GOT3 (cell line): Measurements from ENCODE around the gene SESN3.
"Not testable (repeated sequence)": the region's sequence is repeated elsewhere in the genome, so short reads cannot be mapped to it uniquely, and the experiment has no call there.

Experiments used
- DNase-seq: peaks from one replicate; lab custom pipeline; 2025; ENCODE audit warnings: mixed read lengths; lab: John Stamatoyannopoulos, UW

SESN3 gene

GRCh38 chr11:95231127-95231880 is at the start of gene SESN3:
SESN3 (minus strand) TSS chr11:95231202; CDS start chr11:95230860, 342 bp downstream.
- peak; percentile 79 for DNase-seq

GRCh38 chr11:95279921-95280868 is 49.2 kb upstream of the SESN3 start:
- DNase-seq: no peak

GRCh38 chr11:95277868-95278267 is 46.9 kb upstream of the SESN3 start:
- no peak for DNase-seq

GRCh38 chr11:95276139-95276538 is 45.1 kb upstream of the SESN3 start:
- DNase-seq: no peak

- DNase-seq: not testable (repeated sequence)
These were observed 42.6 kb upstream of the SESN3 start for GRCh38 chr11:95273618-95274017.

GRCh38 chr11:95269036-95269819 is 38.2 kb upstream of the SESN3 start:
- no peak for DNase-seq

GRCh38 chr11:95268391-95268790 is 37.4 kb upstream of the SESN3 start:
- DNase-seq: no peak

GRCh38 chr11:95267601-95268213 is 36.7 kb upstream of the SESN3 start:
- DNase-seq: no peak

- DNase-seq: no peak
These were observed 35.9 kb upstream of the SESN3 start for GRCh38 chr11:95266751-95267374.

GRCh38 chr11:95264881-95265280 is 33.9 kb upstream of the SESN3 start:
- DNase-seq: no peak

GRCh38 chr11:95262994-95263765 is 32.2 kb upstream of the SESN3 start:
- DNase-seq: no peak

- DNase-seq: no peak
These were observed 26.5 kb upstream of the SESN3 start for GRCh38 chr11:95257456-95257971.

GRCh38 chr11:95256321-95256779 is 25.3 kb upstream of the SESN3 start:
- DNase-seq: no peak

- DNase-seq: no peak
These were observed 24.5 kb upstream of the SESN3 start for GRCh38 chr11:95255251-95256145.

GRCh38 chr11:95254716-95255115 is 23.7 kb upstream of the SESN3 start:
- DNase-seq: no peak

GRCh38 chr11:95254131-95254704 is 23.2 kb upstream of the SESN3 start:
- DNase-seq: no peak

GRCh38 chr11:95253141-95253540 is 22.1 kb upstream of the SESN3 start:
- DNase-seq: no peak

GRCh38 chr11:95252586-95252985 is 21.6 kb upstream of the SESN3 start:
- DNase-seq: no peak

GRCh38 chr11:95251896-95252295 is 20.9 kb upstream of the SESN3 start:
- DNase-seq: not testable (repeated sequence)
